Measurements from ENCODE around the gene PRICKLE2.

DNA sequence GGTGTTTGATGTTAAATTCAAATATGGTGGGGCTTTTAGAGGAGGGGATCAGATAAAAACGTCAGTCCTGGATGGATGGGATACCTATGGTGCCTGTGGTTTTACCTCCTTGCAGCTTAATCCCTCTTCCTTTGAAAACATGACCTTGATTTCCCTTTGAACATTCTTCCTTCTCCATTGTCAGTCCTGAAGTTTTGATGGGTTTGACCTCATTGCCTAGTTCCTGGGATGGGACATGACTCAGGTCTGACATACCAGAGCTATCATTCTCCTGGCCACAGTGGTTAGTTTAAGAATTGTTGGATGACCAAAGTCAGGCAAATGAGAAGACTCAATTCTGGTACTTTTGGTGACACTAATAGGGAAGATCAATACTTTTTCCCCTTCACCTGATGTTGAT, 87.2 kb downstream of the PRICKLE2 start:
- TF ChIP-seq, protein P1, sequence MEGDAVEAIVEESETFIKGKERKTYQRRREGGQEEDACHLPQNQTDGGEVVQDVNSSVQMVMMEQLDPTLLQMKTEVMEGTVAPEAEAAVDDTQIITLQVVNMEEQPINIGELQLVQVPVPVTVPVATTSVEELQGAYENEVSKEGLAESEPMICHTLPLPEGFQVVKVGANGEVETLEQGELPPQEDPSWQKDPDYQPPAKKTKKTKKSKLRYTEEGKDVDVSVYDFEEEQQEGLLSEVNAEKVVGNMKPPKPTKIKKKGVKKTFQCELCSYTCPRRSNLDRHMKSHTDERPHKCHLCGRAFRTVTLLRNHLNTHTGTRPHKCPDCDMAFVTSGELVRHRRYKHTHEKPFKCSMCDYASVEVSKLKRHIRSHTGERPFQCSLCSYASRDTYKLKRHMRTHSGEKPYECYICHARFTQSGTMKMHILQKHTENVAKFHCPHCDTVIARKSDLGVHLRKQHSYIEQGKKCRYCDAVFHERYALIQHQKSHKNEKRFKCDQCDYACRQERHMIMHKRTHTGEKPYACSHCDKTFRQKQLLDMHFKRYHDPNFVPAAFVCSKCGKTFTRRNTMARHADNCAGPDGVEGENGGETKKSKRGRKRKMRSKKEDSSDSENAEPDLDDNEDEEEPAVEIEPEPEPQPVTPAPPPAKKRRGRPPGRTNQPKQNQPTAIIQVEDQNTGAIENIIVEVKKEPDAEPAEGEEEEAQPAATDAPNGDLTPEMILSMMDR (IDR thresholded peaks at IDR 0.05), result no peak
- TF ChIP-seq POLR2A (IDR thresholded peaks at IDR 0.05), result no peak

Measured in body of pancreas (tissue), 4 donors.